Measurements from ENCODE around the gene UBR4.

Gene UBR4

GRCh38 chr1:19068639-19069276, 141.3 kb downstream of the UBR4 start:
- DNase-seq = no peak

- DNase-seq = no peak
These were observed 142.0 kb downstream of the UBR4 start for GRCh38 chr1:19067912-19068638.

- DNase-seq = no peak
These were observed 142.7 kb downstream of the UBR4 start for GRCh38 chr1:19067182-19067911.

GRCh38 chr1:19066874-19067181, 143.2 kb downstream of the UBR4 start:
- no peak for DNase-seq

GRCh38 chr1:19066248-19066873, 143.7 kb downstream of the UBR4 start:
- no peak for DNase-seq

- no peak for DNase-seq
These were observed 144.4 kb downstream of the UBR4 start for GRCh38 chr1:19065526-19066247.

GRCh38 chr1:19064906-19065450, 145.1 kb downstream of the UBR4 start:
- no peak for DNase-seq

- DNase-seq = no peak
These were observed 146.9 kb downstream of the UBR4 start for GRCh38 chr1:19063122-19063521.

- no peak for DNase-seq
These were observed 147.6 kb downstream of the UBR4 start for GRCh38 chr1:19062258-19063029.

- no peak for DNase-seq
These were observed 148.3 kb downstream of the UBR4 start for GRCh38 chr1:19061798-19062197.

- no peak for DNase-seq
These were observed 148.7 kb downstream of the UBR4 start for GRCh38 chr1:19061343-19061742.

GRCh38 chr1:19059773-19060172, 150.3 kb downstream of the UBR4 start:
- DNase-seq = no peak

GRCh38 chr1:19058476-19058797, 151.6 kb downstream of the UBR4 start:
- DNase-seq = no peak

- no peak for DNase-seq
These were observed 152.1 kb downstream of the UBR4 start for GRCh38 chr1:19057784-19058475.

- no peak for DNase-seq
These were observed 152.8 kb downstream of the UBR4 start for GRCh38 chr1:19057182-19057779.

GRCh38 chr1:19055701-19056100, 154.4 kb downstream of the UBR4 start:
- DNase-seq = no peak

- DNase-seq = no peak
These were observed 155.1 kb downstream of the UBR4 start for GRCh38 chr1:19055001-19055400.

- DNase-seq = no peak
These were observed 155.8 kb downstream of the UBR4 start for GRCh38 chr1:19054216-19054615.

GRCh38 chr1:19053486-19053885, 156.6 kb downstream of the UBR4 start:
- no peak for DNase-seq

- no peak for DNase-seq
These were observed 160.3 kb downstream of the UBR4 start for GRCh38 chr1:19049798-19050197.
